Kidney tubule cell (primary cell): Measurements from ENCODE around the gene ARHGEF10L.
A peak's percentile ranks its signal among the peaks of the same experiment; 100 is the strongest.

Source experiments
- DNase-seq: peaks from one replicate; pipeline ENCODE4 v3.0.0-alpha.2; 2018; ENCODE audit warnings: low spot score

ARHGEF10L gene

DNA sequence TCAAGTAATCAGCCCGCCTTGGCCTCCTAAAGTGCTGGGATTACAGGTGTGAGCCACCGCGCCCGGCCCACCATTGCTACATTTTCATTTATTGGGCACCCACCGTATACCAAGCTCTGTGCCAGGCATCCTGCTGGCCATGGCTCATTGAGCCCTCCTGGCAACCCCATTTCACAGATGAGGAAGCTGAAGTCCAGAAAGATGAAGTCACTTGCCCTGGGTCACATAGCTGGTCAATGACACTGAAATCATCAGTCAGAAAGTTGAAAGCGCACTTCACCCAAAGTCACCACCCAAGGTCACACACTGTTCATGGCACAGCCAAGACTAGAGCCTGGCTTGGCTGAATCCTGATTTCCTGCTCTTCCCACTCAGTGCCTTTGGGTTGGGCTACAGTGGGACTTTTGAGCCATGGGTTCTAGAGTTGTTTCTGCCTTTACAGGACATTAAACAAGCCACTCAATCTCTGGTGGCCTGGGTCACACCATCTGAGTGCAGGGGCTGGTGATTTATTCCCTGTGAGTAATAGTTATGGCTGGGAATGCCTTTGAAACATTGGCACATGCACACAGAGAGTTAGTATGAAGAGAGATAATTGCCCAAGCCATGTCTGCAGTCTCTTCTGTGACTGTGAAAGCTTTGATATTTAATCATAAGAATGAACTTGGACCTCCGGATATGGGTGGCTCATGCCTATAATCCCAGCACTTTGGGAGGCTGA is 16.0 kb upstream of the ARHGEF10L start:
- peak; percentile 77 for DNase-seq

DNA sequence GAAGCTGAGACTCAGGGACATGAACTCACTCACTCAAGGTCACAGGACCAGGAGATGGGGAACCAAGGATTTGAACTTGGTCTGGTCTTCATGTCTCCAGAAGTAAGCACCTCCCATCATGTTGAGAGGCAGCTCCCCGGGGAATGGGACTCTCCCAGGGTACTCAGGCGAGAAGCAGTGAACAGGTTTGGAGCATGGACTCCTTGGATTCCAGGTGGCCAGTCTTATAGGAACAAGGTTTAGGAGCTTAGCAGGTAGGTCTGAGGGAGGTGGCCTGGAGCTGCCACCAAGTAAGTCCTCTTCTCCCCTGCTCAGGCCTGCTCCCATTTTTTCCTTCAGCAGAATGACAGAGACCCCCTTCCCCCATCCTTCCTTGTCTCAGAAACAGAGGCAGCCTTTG is 14.9 kb upstream of the ARHGEF10L start:
- DNase-seq = no peak

- peak; percentile 74 for DNase-seq
These were observed 13.4 kb upstream of the ARHGEF10L start for GRCh38 chr1:17525996-17526686.

GRCh38 chr1:17527036-17527914 is 12.2 kb upstream of the ARHGEF10L start:
- DNase-seq = peak; percentile 81

GRCh38 chr1:17529381-17529780 is 10.1 kb upstream of the ARHGEF10L start:
- no peak for DNase-seq

DNA sequence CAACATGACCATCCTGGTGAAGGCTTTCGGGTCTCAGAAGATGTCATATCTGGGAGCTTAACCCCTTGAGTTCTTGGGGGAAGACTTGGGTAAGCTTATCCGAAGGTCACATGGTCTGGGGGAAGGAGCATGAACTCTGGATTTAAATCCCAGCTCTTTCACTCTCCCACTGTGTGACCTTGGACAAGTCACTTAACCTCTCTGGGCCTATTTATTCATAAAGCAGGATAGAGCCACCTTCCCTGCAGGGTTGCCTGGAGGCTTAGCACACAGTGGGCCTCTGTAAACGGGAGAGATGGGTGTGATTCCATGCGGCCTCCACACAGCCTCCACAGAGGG is 8.2 kb upstream of the ARHGEF10L start:
- DNase-seq = no peak

DNA sequence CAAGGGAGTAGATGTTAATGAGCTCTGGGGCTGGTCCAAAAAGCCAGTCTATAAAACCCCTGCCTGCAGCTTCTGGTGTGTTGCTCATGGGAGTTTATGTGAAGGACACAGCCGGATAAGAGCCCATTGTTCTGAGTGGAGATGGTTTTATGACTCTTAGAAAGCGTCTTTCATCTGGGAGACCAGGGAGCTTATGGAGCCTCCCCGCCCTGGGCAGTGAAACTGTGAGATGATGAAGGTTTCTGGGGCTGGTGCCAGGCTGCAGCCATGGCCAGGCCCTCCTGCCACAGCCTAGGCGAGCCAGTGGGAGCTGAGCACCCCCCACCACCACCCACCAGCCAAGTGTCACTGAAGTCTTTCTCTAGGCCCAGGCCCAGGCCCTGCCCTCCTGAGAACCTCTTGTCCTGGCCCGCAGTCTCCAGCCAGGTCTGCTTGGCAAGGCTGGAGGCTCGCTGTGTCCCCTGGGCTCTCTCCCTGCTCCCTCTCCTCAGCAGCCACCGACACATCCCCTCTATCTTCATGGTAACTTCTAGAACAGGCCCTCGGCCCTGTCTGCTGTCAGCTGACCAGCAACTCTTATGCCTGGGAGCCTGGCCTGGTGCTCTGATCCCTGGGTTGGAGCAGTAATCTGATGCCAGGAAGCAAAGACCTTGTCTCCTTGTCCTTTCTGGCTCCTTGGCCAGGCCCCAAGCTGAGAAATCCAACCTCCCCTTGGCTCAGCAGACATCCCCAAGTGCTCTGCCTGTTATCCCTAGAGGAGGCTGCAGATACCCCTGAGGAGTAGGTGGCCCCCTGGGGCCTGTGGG is 7.6 kb upstream of the ARHGEF10L start:
- no peak for DNase-seq

GRCh38 chr1:17533201-17533600 is 6.3 kb upstream of the ARHGEF10L start:
- DNase-seq = no peak

- no peak for DNase-seq
These were observed 4.1 kb upstream of the ARHGEF10L start for GRCh38 chr1:17535300-17535936.

- DNase-seq = no peak
These were observed 1.5 kb upstream of the ARHGEF10L start for GRCh38 chr1:17538010-17538409.

DNA sequence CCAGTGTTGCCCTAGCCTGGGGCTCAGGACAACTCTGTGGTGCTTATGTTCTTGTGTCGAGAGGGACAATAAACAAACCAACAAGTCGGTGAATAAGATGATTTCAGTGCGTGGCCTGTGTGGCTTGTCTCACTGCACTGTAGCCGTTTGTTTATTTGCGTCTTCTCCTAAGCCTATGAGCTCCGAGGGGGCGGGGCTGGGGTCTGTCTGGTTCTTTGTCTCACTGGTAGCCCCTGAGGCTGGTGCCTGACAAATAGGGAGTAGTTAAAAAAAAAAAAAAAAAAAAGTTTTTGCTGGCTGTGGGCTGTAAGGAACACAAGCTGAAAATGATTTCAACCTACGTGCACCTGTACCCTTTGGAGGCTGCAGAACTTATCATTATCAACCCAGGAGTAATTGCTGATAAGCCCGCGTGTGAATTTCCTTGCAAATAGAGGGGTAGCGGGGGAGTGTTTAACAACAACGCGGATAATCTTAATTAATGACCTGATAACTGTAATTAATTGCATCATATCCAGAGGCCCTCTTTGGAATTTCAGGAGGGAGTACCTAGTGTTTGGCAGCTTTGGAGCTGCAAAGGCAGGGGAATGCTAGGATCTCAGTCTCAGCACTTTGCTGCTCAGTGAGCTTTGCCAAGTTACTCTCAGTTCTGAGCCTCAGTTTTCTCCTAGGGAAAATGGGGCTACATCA is 925 bp upstream of the ARHGEF10L start:
- DNase-seq = no peak

DNA sequence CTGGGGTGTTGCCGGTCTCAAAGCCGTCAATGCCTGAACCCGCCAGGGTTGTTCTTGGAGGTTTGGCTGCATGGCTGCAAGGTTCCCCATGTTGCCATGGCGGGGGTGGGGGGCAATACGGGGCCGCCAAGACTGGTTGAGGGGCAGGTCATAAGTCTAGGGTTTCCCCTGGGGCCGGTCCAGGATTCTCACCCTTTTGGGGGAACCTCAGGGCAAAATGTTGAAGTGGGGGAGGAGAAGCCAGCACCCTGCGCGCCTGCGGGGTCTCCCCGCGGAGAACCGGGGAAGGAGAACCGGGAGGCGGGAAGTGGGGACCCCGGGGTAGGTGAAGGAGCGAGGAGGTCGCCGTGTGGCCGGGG is 401 bp upstream of the ARHGEF10L start:
- no peak for DNase-seq

- DNase-seq = peak; percentile 67
These were observed 930 bp downstream of the ARHGEF10L start for GRCh38 chr1:17540255-17541001.

GRCh38 chr1:17542645-17543044 is 3.1 kb downstream of the ARHGEF10L start:
- DNase-seq = peak; percentile 25

DNA sequence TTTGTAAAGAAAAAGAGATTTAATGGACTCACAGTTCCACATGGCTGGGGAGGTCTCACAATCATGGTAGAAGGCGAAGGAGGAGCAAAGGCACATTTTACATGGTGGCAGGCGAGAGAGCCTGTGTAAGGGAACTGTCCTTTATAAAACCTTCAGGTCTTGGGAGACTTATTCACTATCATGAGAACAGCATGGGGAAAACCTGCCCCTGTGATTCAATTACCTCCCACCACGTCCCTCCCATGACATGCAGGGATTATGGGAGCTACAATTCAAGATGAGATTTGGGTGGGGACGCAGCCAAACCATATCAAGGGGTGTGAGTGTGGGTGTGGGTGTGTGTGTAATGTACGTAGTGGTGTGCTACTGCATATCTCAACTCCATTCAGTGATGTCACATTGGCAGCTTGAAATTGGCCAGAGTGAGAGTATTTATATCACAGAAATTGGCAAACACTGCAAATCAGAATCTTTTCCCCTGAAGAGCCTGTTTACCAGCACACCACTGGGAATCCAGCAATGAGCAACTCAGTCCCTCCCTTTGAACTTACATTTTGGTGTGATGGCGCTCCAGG is 5.4 kb downstream of the ARHGEF10L start:
- DNase-seq = no peak

- DNase-seq = peak; percentile 79
These were observed 5.9 kb downstream of the ARHGEF10L start for GRCh38 chr1:17545356-17545755.

DNA sequence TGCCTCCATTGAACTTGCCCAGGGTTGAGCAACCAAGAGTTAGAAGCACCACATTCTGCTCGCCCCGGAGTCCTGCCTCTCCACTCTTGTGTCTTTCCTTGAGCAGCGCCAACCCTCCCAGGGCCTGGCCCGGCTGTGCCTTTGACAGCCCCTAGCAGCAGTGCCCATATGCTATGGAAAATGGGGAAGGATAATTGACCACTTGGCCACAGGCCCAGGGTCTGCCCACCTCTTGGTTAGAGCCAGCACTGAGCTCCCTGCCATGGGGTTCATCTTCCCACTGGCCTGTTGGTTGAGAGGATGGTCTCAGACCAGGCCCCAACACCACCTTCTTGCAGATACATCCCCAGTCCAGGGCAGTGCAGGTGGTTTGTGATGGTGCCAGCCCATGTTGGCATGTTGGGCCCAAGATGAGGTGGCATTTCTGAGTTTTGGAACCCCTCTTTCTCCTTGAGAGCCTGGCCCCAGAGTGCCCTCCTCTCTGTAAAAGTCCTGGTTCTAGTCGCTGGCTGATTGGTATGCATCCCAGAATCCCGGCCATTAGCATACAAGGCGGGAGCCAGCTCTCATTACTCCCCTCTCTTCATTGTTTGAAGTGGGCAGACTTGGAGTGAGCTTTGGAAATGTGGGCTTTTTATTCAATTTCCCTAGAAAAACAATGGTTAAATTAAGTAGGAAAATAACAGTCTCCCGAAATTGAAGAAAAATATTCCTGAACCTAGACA is 7.6 kb downstream of the ARHGEF10L start:
- DNase-seq = no peak

GRCh38 chr1:17549384-17549783 is 9.9 kb downstream of the ARHGEF10L start:
- no peak for DNase-seq
